Astrocyte (in vitro differentiated cells and primary cell): ENCODE results near the gene CAMKK2. TPM values are rescaled to one million over a fixed set of nuclear protein-coding genes. Genes with fewer than 3 reads are reported as not detected.

Experiments
- DNase-seq: peaks from one replicate; pipeline ENCODE4 v3.0.0-alpha.2; 2010; ENCODE audit warnings: low read depth
- FAIRE-seq: peaks from 2 replicates; lab custom pipeline; 2011; peaks lifted over from hg19 to GRCh38; lab: Jason Lieb, UNC
- H2AFZ ChIP-seq: 2 replicates; pipeline ENCODE4 v1.6.0; 2012; ENCODE audit warnings: low read depth, low read length, inconsistent platforms
- H3K27ac ChIP-seq: 2 replicates; pipeline ENCODE4 v1.5.1; 2011; ENCODE audit warnings: low read depth, low read length, inconsistent platforms
- H3K27me3 ChIP-seq: 2 replicates; pipeline ENCODE4 v1.6.0; 2011; ENCODE audit warnings: low read length, inconsistent platforms; ENCODE audit not compliant: insufficient read depth
- H3K36me3 ChIP-seq: 2 replicates; pipeline ENCODE4 v1.5.1; 2011; ENCODE audit warnings: low read length, inconsistent platforms; ENCODE audit not compliant: insufficient read depth
- H3K4me1 ChIP-seq: 2 replicates; pipeline ENCODE4 v1.5.1; 2011; ENCODE audit warnings: low read length, inconsistent platforms; ENCODE audit not compliant: insufficient read depth
- H3K4me2 ChIP-seq: 2 replicates; pipeline ENCODE4 v1.6.0; 2012; ENCODE audit warnings: low read length, inconsistent platforms
- H3K4me3 ChIP-seq: 2 replicates; pipeline ENCODE4 v1.5.1; 2011; ENCODE audit warnings: low read depth, mild to moderate bottlenecking, low read length, inconsistent platforms; ENCODE audit not compliant: insufficient read depth
- H3K79me2 ChIP-seq: 2 replicates; pipeline ENCODE4 v1.6.0; 2012; ENCODE audit warnings: mild to moderate bottlenecking, low read length, inconsistent platforms; ENCODE audit not compliant: insufficient read depth
- H3K9ac ChIP-seq: 2 replicates; pipeline ENCODE4 v1.6.0; 2012; ENCODE audit warnings: mild to moderate bottlenecking, low read length, inconsistent platforms
- H3K9me3 ChIP-seq: 2 replicates; pipeline ENCODE4 v1.5.1; 2012; ENCODE audit warnings: low read depth, mild to moderate bottlenecking, low read length, inconsistent platforms; ENCODE audit not compliant: insufficient read depth
- H4K20me1 ChIP-seq: 2 replicates; pipeline ENCODE4 v1.6.0; 2012; ENCODE audit warnings: low read length, inconsistent platforms; ENCODE audit not compliant: insufficient read depth
- H3K27ac Mint-ChIP-seq: one replicate; pipeline ENCODE4 v1.8.0; 2021; ENCODE audit warnings: mild to moderate bottlenecking, mixed read lengths; ENCODE audit not compliant: unreplicated experiment
- H3K27me3 Mint-ChIP-seq: one replicate; pipeline ENCODE4 v1.8.0; 2021; ENCODE audit warnings: low read depth, mixed read lengths; ENCODE audit not compliant: unreplicated experiment
- H3K36me3 Mint-ChIP-seq: one replicate; pipeline ENCODE4 v1.8.0; 2021; ENCODE audit warnings: low read depth, mixed read lengths; ENCODE audit not compliant: unreplicated experiment
- H3K4me1 Mint-ChIP-seq: one replicate; pipeline ENCODE4 v1.8.0; 2021; ENCODE audit warnings: low read depth, mixed read lengths; ENCODE audit not compliant: unreplicated experiment
- H3K4me3 Mint-ChIP-seq: one replicate; pipeline ENCODE4 v1.8.0; 2021; ENCODE audit warnings: mild to moderate bottlenecking, moderate library complexity, mixed read lengths; ENCODE audit not compliant: unreplicated experiment
- H3K9me3 Mint-ChIP-seq: one replicate; pipeline ENCODE4 v1.8.0; 2021; ENCODE audit warnings: mild to moderate bottlenecking, mixed read lengths; ENCODE audit not compliant: unreplicated experiment
- CTCF ChIP-seq: IDR thresholded peaks from 2 replicates; pipeline ENCODE4 v1.5.1; 2011; ENCODE audit warnings: low read depth, mild to moderate bottlenecking, inconsistent platforms, low read length, moderate library complexity; ENCODE audit not compliant: insufficient read depth
- EZH2 ChIP-seq: IDR thresholded peaks from 2 replicates; pipeline ENCODE4 v1.6.1; 2012; ENCODE audit warnings: mild to moderate bottlenecking, low read length, inconsistent platforms; ENCODE audit not compliant: insufficient read depth
- total RNA-seq: library from RNA; stranded (reverse); gene quantifications from 2 replicates; pipeline ENCODE4 v1.2.1, GENCODE V29; 2021

CAMKK2 gene
- total RNA-seq, 1 donor from 2014 or later, result 22.0 TPM

DNA sequence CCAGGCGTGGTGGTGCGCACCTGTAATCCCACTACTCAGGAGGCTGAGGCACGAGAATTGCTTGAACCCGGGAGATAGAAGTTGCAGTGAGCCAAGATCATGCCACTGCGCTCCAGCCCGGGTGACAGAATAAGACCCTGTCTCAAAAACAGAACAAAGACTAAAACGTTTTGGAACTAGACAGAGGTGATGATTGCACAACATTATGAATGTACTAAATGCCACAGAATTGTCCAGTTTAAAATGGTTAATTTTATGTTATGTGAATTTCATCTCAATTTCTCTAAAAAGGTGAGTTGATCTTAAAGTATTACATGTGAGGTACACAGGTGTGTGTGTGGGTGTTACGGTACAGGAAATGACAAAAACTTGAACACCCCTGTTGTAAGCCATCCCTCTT, 70.1 kb downstream of the CAMKK2 start:
- no peak overlapping the region for H3K4me2 ChIP-seq
- no peaks in the 10 kb centered on the region for H3K9me3 ChIP-seq
- Mint-ChIP-seq H3K36me3 (peaks cover 15% of the 10 kb centered on the region), H3K27ac (no peak overlapping the region), H3K9me3 (no peaks in the 10 kb centered on the region), H3K4me3 (no peak overlapping the region), H3K4me1 (no peaks in the 10 kb centered on the region), H3K27me3 (no peaks in the 10 kb centered on the region)
- H3K9ac ChIP-seq, result no peak overlapping the region
- DNase-seq (no peak), FAIRE-seq (no peak)
- TF ChIP-seq CTCF (no peak), EZH2 (no peak)
- no peak overlapping the region for H3K4me3 ChIP-seq
- no peaks in the 10 kb centered on the region for H3K79me2 ChIP-seq
- H3K27me3 ChIP-seq, result no peaks in the 10 kb centered on the region
- no peak overlapping the region for H3K27ac ChIP-seq
- H4K20me1 ChIP-seq, result no peaks in the 10 kb centered on the region
- no peaks in the 10 kb centered on the region for H3K36me3 ChIP-seq
- no peaks in the 10 kb centered on the region for H3K4me1 ChIP-seq
- H2AFZ ChIP-seq, result no peak overlapping the region

DNA sequence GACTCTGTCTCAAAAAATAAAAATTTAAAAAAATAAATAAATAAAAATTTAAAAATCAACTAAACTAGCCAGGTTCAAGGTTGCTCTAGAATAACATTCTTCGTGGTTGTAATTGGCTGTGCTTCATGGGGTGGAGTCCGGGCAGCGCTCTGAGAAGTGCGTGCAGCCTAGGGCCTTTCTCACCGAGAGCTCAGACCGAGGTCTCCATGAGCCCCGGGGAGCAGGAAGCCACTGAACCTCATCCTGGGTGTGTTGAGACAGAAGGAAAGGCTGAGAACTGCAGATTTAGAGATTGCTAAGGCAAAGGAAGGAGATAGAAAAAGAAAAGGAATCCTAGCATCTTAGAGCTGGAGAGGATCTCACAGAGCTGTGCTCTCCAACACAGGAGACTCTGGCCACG, 71.9 kb downstream of the CAMKK2 start:
- H3K9me3 ChIP-seq, result no peaks in the 10 kb centered on the region
- H3K27ac ChIP-seq, result no peak overlapping the region
- H3K9me3 Mint-ChIP-seq, result no peaks in the 10 kb centered on the region
- peak overlapping the region; percentile 28 for H3K27ac Mint-ChIP-seq
- H3K9ac ChIP-seq, result no peak overlapping the region
- TF ChIP-seq EZH2 (no peak), CTCF (no peak)
- H3K27me3 Mint-ChIP-seq, result no peaks in the 10 kb centered on the region
- H4K20me1 ChIP-seq, result no peaks in the 10 kb centered on the region
- H3K27me3 ChIP-seq, result no peaks in the 10 kb centered on the region
- H3K4me1 Mint-ChIP-seq, result no peaks in the 10 kb centered on the region
- H3K4me3 ChIP-seq, result no peak overlapping the region
- no peak overlapping the region for H3K4me2 ChIP-seq
- H3K4me1 ChIP-seq, result no peaks in the 10 kb centered on the region
- DNase-seq, result no peak
- no peaks in the 10 kb centered on the region for H3K79me2 ChIP-seq
- H3K4me3 Mint-ChIP-seq, result no peak overlapping the region
- peaks cover 11% of the 10 kb centered on the region for H3K36me3 Mint-ChIP-seq
- H3K36me3 ChIP-seq, result no peaks in the 10 kb centered on the region
- no peak overlapping the region for H2AFZ ChIP-seq
- no peak for FAIRE-seq

- no peak overlapping the region for H3K4me2 ChIP-seq
- no peak overlapping the region for H3K27ac ChIP-seq
- no peak overlapping the region for H3K4me3 ChIP-seq
- Mint-ChIP-seq H3K4me1 (no peaks in the 10 kb centered on the region), H3K27me3 (no peaks in the 10 kb centered on the region), H3K36me3 (peaks cover 11% of the 10 kb centered on the region), H3K4me3 (no peak overlapping the region), H3K9me3 (no peaks in the 10 kb centered on the region), H3K27ac (no peak overlapping the region)
- no peak overlapping the region for H3K9ac ChIP-seq
- no peaks in the 10 kb centered on the region for H3K79me2 ChIP-seq
- no peak overlapping the region for H2AFZ ChIP-seq
- H3K36me3 ChIP-seq, result no peaks in the 10 kb centered on the region
- FAIRE-seq (no peak), DNase-seq (no peak)
- H4K20me1 ChIP-seq, result no peaks in the 10 kb centered on the region
- TF ChIP-seq CTCF, result peak; percentile 10
- no peak for TF ChIP-seq EZH2
- H3K27me3 ChIP-seq, result no peaks in the 10 kb centered on the region
- no peaks in the 10 kb centered on the region for H3K9me3 ChIP-seq
- H3K4me1 ChIP-seq, result no peaks in the 10 kb centered on the region
Observed at GRCh38 chr12:121223292-121224285, 72.9 kb downstream of the CAMKK2 start.
